HCT116 (cell line): ENCODE measurements around the gene ERC2. TPM values are rescaled to one million over a fixed set of nuclear protein-coding genes. Genes with fewer than 3 reads are reported as not detected.

Experiments used
- ATAC-seq: fragments of 200-7000 bp; cut with Tn5 transposase; 2 replicates; pipeline ENCODE4 v1.9.1; 2020; ENCODE audit warnings: mild to moderate bottlenecking, moderate library complexity
- BruUV-seq: library from RNA; stranded (reverse); fragments of 400-500 nt; replicated peaks from 2 replicates; lab custom pipeline; 2021; lab: Mats Ljungman, UMichigan
- CTCF ChIA-PET: fragments of 300-600 bp; sonication (Branson Sonifier 250); formaldehyde crosslinking; loops from one replicate; lab custom pipeline; 2021; ENCODE audit warnings: antibody characterized with exemption; lab: Charles Lee
- POLR2A ChIA-PET: fragments of 300-600, 350-600 bp; sonication (Branson Sonifier 250); formaldehyde crosslinking; loops from one replicate; lab custom pipeline; 2021; ENCODE audit warnings: antibody characterized with exemption; lab: Charles Lee
- RAD21 ChIA-PET, 2 experiments: fragments of 300-600 bp; sonication (Branson Sonifier 250); formaldehyde crosslinking; loops; one replicate each; lab custom pipeline; 2023; ENCODE audit warnings: low total read pairs in 2 of 2; ENCODE audit not compliant: uncharacterized antibody in 2 of 2, unreplicated experiment in 2 of 2, low non-redundant PET in 1 of 2; lab: Charles Lee
- DNase-seq: peaks from one replicate; pipeline ENCODE4 v3.0.0-alpha.2; 2010; ENCODE audit warnings: low read depth, low spot score
- H2AFZ ChIP-seq: fragments of 200-600 bp; shearing (Covaris generic), sonication (generic); 2 replicates; pipeline ENCODE4 v1.6.1; 2017; ENCODE audit warnings: low read depth, mixed run types, mixed read lengths, antibody characterized with exemption, low read length; ENCODE audit not compliant: poor library complexity, severe bottlenecking
- H3K27ac ChIP-seq: 2 replicates; pipeline ENCODE4 v1.5.1; 2012; ENCODE audit warnings: low read depth, low read length
- H3K27me3 ChIP-seq: fragments of 200-600 bp; sonication (generic); 2 replicates; pipeline ENCODE4 v1.6.1; 2016; ENCODE audit warnings: mixed run types, low read length, mixed read lengths; ENCODE audit not compliant: insufficient read depth
- H3K36me3 ChIP-seq, 2 experiments: fragments of 200-500 bp in 1 of 2; fragments of 200-600 bp in 1 of 2; sonication (Bioruptor generic) in 1 of 2; sonication (generic) in 1 of 2; 2 replicates each; pipeline versions ENCODE4 v1.5.1 to v1.6.1; 2014 to 2016; ENCODE audit warnings: low read length in 2 of 2, inconsistent platforms in 1 of 2, mixed read lengths in 1 of 2, mixed run types in 1 of 2; ENCODE audit not compliant: insufficient read depth in 2 of 2, control insufficient read depth in 1 of 2
- H3K4me1 ChIP-seq, 2 experiments: fragments of 200-600 bp in 1 of 2; sonication (generic) in 1 of 2; 2 replicates each; pipeline versions ENCODE4 v1.5.1 to v1.6.1; 2012 to 2017; ENCODE audit warnings: low read length in 2 of 2, inconsistent platforms in 1 of 2, mild to moderate bottlenecking in 1 of 2, mixed read lengths in 1 of 2, mixed run types in 1 of 2, moderate library complexity in 1 of 2; ENCODE audit not compliant: insufficient read depth in 2 of 2, control insufficient read depth in 1 of 2
- H3K4me2 ChIP-seq: fragments of 200-600 bp; sonication (generic); 2 replicates; pipeline ENCODE4 v1.6.1; 2017; ENCODE audit warnings: mixed run types, low read length, mixed read lengths
- H3K4me3 ChIP-seq, 2 experiments: fragments of 200-600 bp in 1 of 2; sonication (generic) in 1 of 2; replicated peaks in 1 of 2; 2 replicates each; pipeline ENCODE4 v1.5.1; 2011 to 2016; ENCODE audit warnings: low read length in 2 of 2, control low read depth in 1 of 2, low read depth in 1 of 2, mild to moderate bottlenecking in 1 of 2, mixed read lengths in 1 of 2, mixed run types in 1 of 2
- H3K79me2 ChIP-seq: fragments of 200-600 bp; sonication (generic); 2 replicates; pipeline ENCODE4 v1.6.1; 2017; ENCODE audit warnings: mild to moderate bottlenecking, mixed run types, low read length, moderate library complexity, mixed read lengths; ENCODE audit not compliant: insufficient read depth
- H3K9ac ChIP-seq: fragments of 200-600 bp; sonication (generic); 2 replicates; pipeline ENCODE4 v1.6.1; 2016; ENCODE audit warnings: low read length, mixed read lengths
- H3K9me2 ChIP-seq: fragments of 200-600 bp; sonication (generic), shearing (Covaris generic); 2 replicates; pipeline ENCODE4 v1.6.1; 2017; ENCODE audit warnings: mixed run types, mild to moderate bottlenecking, moderate library complexity; ENCODE audit not compliant: insufficient read depth
- H3K9me3 ChIP-seq, 2 experiments: fragments of 200-500 bp in 1 of 2; fragments of 200-600 bp in 1 of 2; sonication (Bioruptor generic) in 1 of 2; sonication (generic) in 1 of 2; 2 replicates each; pipeline ENCODE4 v1.6.1; 2014 to 2017; ENCODE audit warnings: low read length in 2 of 2, mixed read lengths in 2 of 2, inconsistent platforms in 1 of 2, low read depth in 1 of 2, mild to moderate bottlenecking in 1 of 2, mixed run types in 1 of 2, moderate library complexity in 1 of 2; ENCODE audit not compliant: control insufficient read depth in 1 of 2, insufficient read depth in 1 of 2
- H4K20me1 ChIP-seq: fragments of 200-600 bp; sonication (generic), shearing (Covaris generic); 2 replicates; pipeline ENCODE4 v1.6.1; 2017; ENCODE audit warnings: mixed run types, mild to moderate bottlenecking, moderate library complexity; ENCODE audit not compliant: insufficient read depth
- CBX3 ChIP-seq: IDR thresholded peaks from 2 replicates; pipeline ENCODE4 v1.6.1; 2012; ENCODE audit warnings: low read depth
- CEBPB ChIP-seq: IDR thresholded peaks from 2 replicates; pipeline ENCODE4 v1.6.1; 2012; ENCODE audit warnings: low read depth
- EGR1 ChIP-seq: IDR thresholded peaks from 2 replicates; pipeline ENCODE4 v1.6.1; 2012; ENCODE audit warnings: low read depth
- ELF1 ChIP-seq: IDR thresholded peaks from 2 replicates; pipeline ENCODE4 v1.6.1; 2012; ENCODE audit warnings: low read depth, borderline replicate concordance
- EZH2phosphoT487 ChIP-seq: fragments of 200-600 bp; IDR thresholded peaks from 2 replicates; pipeline ENCODE4 v1.6.1; 2018; ENCODE audit warnings: antibody characterized with exemption, borderline replicate concordance
- FOSL1 ChIP-seq: IDR thresholded peaks from 2 replicates; pipeline ENCODE4 v1.6.1; 2012; ENCODE audit warnings: low read depth
- JUND ChIP-seq: IDR thresholded peaks from 2 replicates; pipeline ENCODE4 v1.6.1; 2012
- POLR2A ChIP-seq: IDR thresholded peaks from 2 replicates; pipeline ENCODE4 v1.7.0; 2011; ENCODE audit warnings: borderline replicate concordance; ENCODE audit not compliant: insufficient read depth, insufficient read length; ENCODE audit errors: extremely low read depth
- RAD21 ChIP-seq: IDR thresholded peaks from 2 replicates; pipeline ENCODE4 v1.6.1; 2012; ENCODE audit warnings: low read depth, mild to moderate bottlenecking
- SIN3A ChIP-seq: IDR thresholded peaks from 2 replicates; pipeline ENCODE4 v1.6.1; 2012; ENCODE audit warnings: low read depth
- SP1 ChIP-seq: IDR thresholded peaks from 2 replicates; pipeline ENCODE4 v1.6.1; 2012; ENCODE audit warnings: low read depth
- SRF ChIP-seq: IDR thresholded peaks from 2 replicates; pipeline ENCODE4 v1.6.1; 2012; ENCODE audit warnings: low read depth
- TCF7L2 ChIP-seq: IDR thresholded peaks from 2 replicates; pipeline ENCODE4 v1.7.0; 2011; ENCODE audit warnings: borderline replicate concordance, inconsistent platforms; ENCODE audit not compliant: insufficient read depth, insufficient read length; ENCODE audit errors: extremely low read depth
- YY1 ChIP-seq: IDR thresholded peaks from 2 replicates; pipeline ENCODE4 v1.6.1; 2011; ENCODE audit warnings: low read length, low read depth, moderate library complexity, mild to moderate bottlenecking; ENCODE audit not compliant: insufficient replicate concordance; ENCODE audit errors: extremely low read depth
- ZFX ChIP-seq: fragments of 450-650 bp; IDR thresholded peaks from 2 replicates; pipeline ENCODE4 v1.6.1; 2017
- intact Hi-C: fragments of 100-400 bp; cut with micrococcal nuclease; formaldehyde crosslinking; loops from 2 replicates; pipeline ENCODE4 v1.10.0; 2022
- total RNA-seq: library from RNA; stranded (reverse); gene quantifications from one replicate; pipeline ENCODE4 v1.2.1, GENCODE V29; 2021; ENCODE audit not compliant: unreplicated experiment
- TF ChIP-seq, protein P1 (sequence below): IDR thresholded peaks from 2 replicates; pipeline ENCODE4 v1.6.1; 2012; ENCODE audit warnings: low read depth
- TF ChIP-seq, protein P2 (sequence below): IDR thresholded peaks from 2 replicates; pipeline ENCODE4 v1.6.1; 2012
- TF ChIP-seq, protein P3 (sequence below): IDR thresholded peaks from 2 replicates; pipeline ENCODE4 v1.6.1; 2011; ENCODE audit warnings: mild to moderate bottlenecking, low read length, moderate library complexity; ENCODE audit not compliant: insufficient replicate concordance; ENCODE audit errors: extremely low read depth

ERC2 gene
- total RNA-seq, 1 experiment from 2014 or later, result not detected

DNA sequence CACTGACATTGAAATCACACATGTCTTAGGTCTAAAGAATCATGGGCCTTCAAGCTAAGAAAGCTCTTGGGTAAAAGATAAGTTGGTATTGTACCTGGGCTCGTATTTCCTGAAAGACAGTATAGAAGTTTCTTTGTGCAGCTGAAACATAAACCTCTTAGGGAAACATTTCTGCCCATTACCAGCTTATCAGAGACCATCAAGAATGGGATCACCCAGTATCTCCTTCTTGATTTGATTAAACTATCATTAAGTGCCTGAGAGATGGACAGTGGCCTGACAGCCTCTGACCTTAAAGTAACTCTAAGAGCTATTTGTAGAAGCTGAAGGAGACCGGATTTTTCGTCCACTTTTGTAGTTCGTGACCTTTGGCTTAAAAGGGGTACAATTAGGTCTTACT lies 265.3 kb downstream of the ERC2 start:
- H3K79me2 ChIP-seq, result no peaks in the 10 kb centered on the region
- H3K4me2 ChIP-seq, result no peak overlapping the region
- RAD21 ChIA-PET, result no interaction called here
- ATAC-seq, result no peak
- TF ChIP-seq EZH2phosphoT487, result no peak
- H4K20me1 ChIP-seq, result no peaks in the 10 kb centered on the region
- H3K36me3 ChIP-seq, result no peaks in the 10 kb centered on the region
- no peak for DNase-seq
- no peaks in the 10 kb centered on the region for H3K9me2 ChIP-seq
- POLR2A ChIA-PET, result no interaction called here
- no peak overlapping the region for H3K4me3 ChIP-seq
- no peak overlapping the region for H2AFZ ChIP-seq
- H3K4me1 ChIP-seq, result no peaks in the 10 kb centered on the region
- H3K9ac ChIP-seq, result no peak overlapping the region
- no peaks in the 10 kb centered on the region for H3K9me3 ChIP-seq
- CTCF ChIA-PET, result no interaction called here
- peaks cover 2% of the 10 kb centered on the region; the same call in 1 of the 2 replicates for H3K27me3 ChIP-seq
- H3K27ac ChIP-seq, result no peak overlapping the region
- intact Hi-C loops, result no loop called here
- no TSS peak for BruUV-seq

DNA sequence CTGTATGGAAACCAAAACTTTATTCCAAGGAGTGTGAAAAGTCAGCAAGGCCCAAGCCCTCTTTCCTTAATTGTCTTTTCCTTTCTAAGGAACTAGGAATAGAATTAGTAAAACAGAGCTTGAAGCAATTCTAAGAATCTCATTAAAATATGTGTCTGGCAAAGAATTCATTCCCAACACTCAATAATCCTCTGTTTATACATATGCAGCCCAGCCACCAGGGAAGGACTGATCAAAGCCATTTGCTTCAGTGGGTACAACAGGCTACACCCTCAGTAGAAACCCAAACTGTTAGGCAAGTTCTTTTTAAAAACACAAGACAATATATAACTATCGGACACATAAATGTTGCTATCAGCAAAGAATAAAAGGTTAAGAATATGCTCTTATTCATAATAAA lies 266.9 kb downstream of the ERC2 start:
- Histone ChIP-seq H3K4me2 (no peak overlapping the region), H3K27me3 (0 out of 2 replicates have a peak, but pooled peaks cover 2% of the 10 kb centered on the region), H3K79me2 (no peaks in the 10 kb centered on the region), H3K4me3 (no peak overlapping the region), H2AFZ (no peak overlapping the region), H3K9me3 (no peaks in the 10 kb centered on the region), H3K36me3 (no peaks in the 10 kb centered on the region), H4K20me1 (no peaks in the 10 kb centered on the region), H3K9me2 (no peaks in the 10 kb centered on the region), H3K9ac (no peak overlapping the region), H3K4me1 (no peaks in the 10 kb centered on the region), H3K27ac (no peak overlapping the region)
- ATAC-seq (no peak), DNase-seq (no peak)
- intact Hi-C loops, result no loop called here
- no TSS peak for BruUV-seq
- CTCF ChIA-PET, result no interaction called here
- RAD21 ChIA-PET, result no interaction called here
- POLR2A ChIA-PET, result no interaction called here
- TF ChIP-seq ZFX (no peak), POLR2A (no peak), RAD21 (no peak), CEBPB (no peak), SRF (no peak), EGR1 (no peak), JUND (no peak), YY1 (no peak), ELF1 (no peak), TCF7L2 (no peak), SIN3A (no peak), CBX3 (no peak), FOSL1 (no peak), SP1 (no peak), EZH2phosphoT487 (no peak)
- TF ChIP-seq, protein P1, sequence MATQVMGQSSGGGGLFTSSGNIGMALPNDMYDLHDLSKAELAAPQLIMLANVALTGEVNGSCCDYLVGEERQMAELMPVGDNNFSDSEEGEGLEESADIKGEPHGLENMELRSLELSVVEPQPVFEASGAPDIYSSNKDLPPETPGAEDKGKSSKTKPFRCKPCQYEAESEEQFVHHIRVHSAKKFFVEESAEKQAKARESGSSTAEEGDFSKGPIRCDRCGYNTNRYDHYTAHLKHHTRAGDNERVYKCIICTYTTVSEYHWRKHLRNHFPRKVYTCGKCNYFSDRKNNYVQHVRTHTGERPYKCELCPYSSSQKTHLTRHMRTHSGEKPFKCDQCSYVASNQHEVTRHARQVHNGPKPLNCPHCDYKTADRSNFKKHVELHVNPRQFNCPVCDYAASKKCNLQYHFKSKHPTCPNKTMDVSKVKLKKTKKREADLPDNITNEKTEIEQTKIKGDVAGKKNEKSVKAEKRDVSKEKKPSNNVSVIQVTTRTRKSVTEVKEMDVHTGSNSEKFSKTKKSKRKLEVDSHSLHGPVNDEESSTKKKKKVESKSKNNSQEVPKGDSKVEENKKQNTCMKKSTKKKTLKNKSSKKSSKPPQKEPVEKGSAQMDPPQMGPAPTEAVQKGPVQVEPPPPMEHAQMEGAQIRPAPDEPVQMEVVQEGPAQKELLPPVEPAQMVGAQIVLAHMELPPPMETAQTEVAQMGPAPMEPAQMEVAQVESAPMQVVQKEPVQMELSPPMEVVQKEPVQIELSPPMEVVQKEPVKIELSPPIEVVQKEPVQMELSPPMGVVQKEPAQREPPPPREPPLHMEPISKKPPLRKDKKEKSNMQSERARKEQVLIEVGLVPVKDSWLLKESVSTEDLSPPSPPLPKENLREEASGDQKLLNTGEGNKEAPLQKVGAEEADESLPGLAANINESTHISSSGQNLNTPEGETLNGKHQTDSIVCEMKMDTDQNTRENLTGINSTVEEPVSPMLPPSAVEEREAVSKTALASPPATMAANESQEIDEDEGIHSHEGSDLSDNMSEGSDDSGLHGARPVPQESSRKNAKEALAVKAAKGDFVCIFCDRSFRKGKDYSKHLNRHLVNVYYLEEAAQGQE, result no peak
- TF ChIP-seq, protein P2, sequence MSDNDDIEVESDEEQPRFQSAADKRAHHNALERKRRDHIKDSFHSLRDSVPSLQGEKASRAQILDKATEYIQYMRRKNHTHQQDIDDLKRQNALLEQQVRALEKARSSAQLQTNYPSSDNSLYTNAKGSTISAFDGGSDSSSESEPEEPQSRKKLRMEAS, result no peak
- TF ChIP-seq, protein P3, sequence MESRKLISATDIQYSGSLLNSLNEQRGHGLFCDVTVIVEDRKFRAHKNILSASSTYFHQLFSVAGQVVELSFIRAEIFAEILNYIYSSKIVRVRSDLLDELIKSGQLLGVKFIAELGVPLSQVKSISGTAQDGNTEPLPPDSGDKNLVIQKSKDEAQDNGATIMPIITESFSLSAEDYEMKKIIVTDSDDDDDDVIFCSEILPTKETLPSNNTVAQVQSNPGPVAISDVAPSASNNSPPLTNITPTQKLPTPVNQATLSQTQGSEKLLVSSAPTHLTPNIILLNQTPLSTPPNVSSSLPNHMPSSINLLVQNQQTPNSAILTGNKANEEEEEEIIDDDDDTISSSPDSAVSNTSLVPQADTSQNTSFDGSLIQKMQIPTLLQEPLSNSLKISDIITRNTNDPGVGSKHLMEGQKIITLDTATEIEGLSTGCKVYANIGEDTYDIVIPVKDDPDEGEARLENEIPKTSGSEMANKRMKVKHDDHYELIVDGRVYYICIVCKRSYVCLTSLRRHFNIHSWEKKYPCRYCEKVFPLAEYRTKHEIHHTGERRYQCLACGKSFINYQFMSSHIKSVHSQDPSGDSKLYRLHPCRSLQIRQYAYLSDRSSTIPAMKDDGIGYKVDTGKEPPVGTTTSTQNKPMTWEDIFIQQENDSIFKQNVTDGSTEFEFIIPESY, result no peak
